H9 (cell line): ENCODE results near the gene CREG2. TPM values are rescaled to one million over a fixed set of nuclear protein-coding genes. Genes with fewer than 3 reads are reported as not detected.

Experiments used
- DNase-seq: peaks from one replicate; pipeline ENCODE4 v3.0.0-alpha.2; 2017
- H2AFZ ChIP-seq: one replicate; pipeline ENCODE4 v1.6.1; 2013; ENCODE audit warnings: mild to moderate bottlenecking, low read length, control low read depth, moderate library complexity
- H2AK5ac ChIP-seq: 2 replicates; pipeline ENCODE4 v1.6.1; 2013; ENCODE audit warnings: low read length, control low read depth, mixed read lengths; ENCODE audit not compliant: insufficient read length
- H2BK120ac ChIP-seq: one replicate; pipeline ENCODE4 v1.6.1; 2013; ENCODE audit warnings: low read depth, mild to moderate bottlenecking, low read length, control low read depth, inconsistent platforms; ENCODE audit not compliant: poor library complexity, severe bottlenecking
- H2BK12ac ChIP-seq: 2 replicates; pipeline ENCODE4 v1.6.1; 2013; ENCODE audit warnings: low read length, control low read depth, mixed read lengths, low read depth; ENCODE audit not compliant: insufficient read length
- H2BK15ac ChIP-seq: 2 replicates; pipeline ENCODE4 v1.6.1; 2013; ENCODE audit warnings: low read depth, low read length, control low read depth
- H2BK20ac ChIP-seq: one replicate; pipeline ENCODE4 v1.6.1; 2013; ENCODE audit warnings: low read depth, mild to moderate bottlenecking, low read length, control low read depth, inconsistent platforms; ENCODE audit not compliant: poor library complexity, severe bottlenecking
- H2BK5ac ChIP-seq: 2 replicates; pipeline ENCODE4 v1.6.1; 2013; ENCODE audit warnings: low read length, control low read depth, mixed read lengths; ENCODE audit not compliant: insufficient read length
- H3K14ac ChIP-seq: 2 replicates; pipeline ENCODE4 v1.6.1; 2013; ENCODE audit warnings: low read length, control low read depth; ENCODE audit not compliant: insufficient read depth
- H3K18ac ChIP-seq: 2 replicates; pipeline ENCODE4 v1.6.1; 2013; ENCODE audit warnings: low read depth, mild to moderate bottlenecking, mixed read lengths, low read length, control low read depth; ENCODE audit not compliant: insufficient read length
- H3K23ac ChIP-seq: 2 replicates; pipeline ENCODE4 v1.6.1; 2013; ENCODE audit warnings: low read length, control low read depth, mixed read lengths, low read depth; ENCODE audit not compliant: insufficient read length
- H3K23me2 ChIP-seq: 2 replicates; pipeline ENCODE4 v1.6.1; 2013; ENCODE audit warnings: low read depth, mild to moderate bottlenecking, mixed read lengths, low read length, control low read depth; ENCODE audit not compliant: insufficient read length, poor library complexity, severe bottlenecking
- H3K27ac ChIP-seq: 2 replicates; pipeline ENCODE4 v1.5.1; 2013; ENCODE audit warnings: low read length, control low read depth, mixed read lengths, low read depth; ENCODE audit not compliant: insufficient read length
- H3K27me3 ChIP-seq: 2 replicates; pipeline ENCODE4 v1.6.1; 2013; ENCODE audit warnings: low read length, control low read depth, inconsistent platforms; ENCODE audit not compliant: insufficient read depth
- H3K4ac ChIP-seq: 2 replicates; pipeline ENCODE4 v1.6.1; 2013; ENCODE audit warnings: low read depth, mild to moderate bottlenecking, control low read depth, inconsistent platforms, low read length, moderate library complexity
- H3K4me1 ChIP-seq: 2 replicates; pipeline ENCODE4 v1.6.1; 2013; ENCODE audit warnings: low read length, control low read depth, inconsistent platforms; ENCODE audit not compliant: insufficient read depth
- H3K4me2 ChIP-seq: 2 replicates; pipeline ENCODE4 v1.6.1; 2013; ENCODE audit warnings: low read length, control low read depth, mixed read lengths; ENCODE audit not compliant: insufficient read length, insufficient read depth
- H3K56ac ChIP-seq: 2 replicates; pipeline ENCODE4 v1.6.1; 2013; ENCODE audit warnings: low read depth, mild to moderate bottlenecking, mixed read lengths, low read length, control low read depth; ENCODE audit not compliant: insufficient read length
- H3K79me1 ChIP-seq: 2 replicates; pipeline ENCODE4 v1.6.1; 2013; ENCODE audit warnings: low read depth, mild to moderate bottlenecking, moderate library complexity, low read length, control low read depth, inconsistent platforms; ENCODE audit not compliant: insufficient read depth, poor library complexity, severe bottlenecking
- H3K79me2 ChIP-seq: 2 replicates; pipeline ENCODE4 v1.6.1; 2013; ENCODE audit warnings: low read length, control low read depth, inconsistent platforms; ENCODE audit not compliant: insufficient read depth
- H3K9ac ChIP-seq: 2 replicates; pipeline ENCODE4 v1.6.1; 2013; ENCODE audit warnings: low read length, control low read depth, mixed read lengths; ENCODE audit not compliant: insufficient read length; ENCODE audit errors: extremely low read depth
- H3K9me3 ChIP-seq: one replicate; pipeline ENCODE4 v1.6.1; 2013; ENCODE audit warnings: low read depth, low read length, inconsistent platforms; ENCODE audit not compliant: control insufficient read depth
- H3T11ph ChIP-seq: one replicate; pipeline ENCODE4 v1.6.1; 2013; ENCODE audit warnings: mild to moderate bottlenecking, low read length, control low read depth, inconsistent platforms
- H4K20me1 ChIP-seq: one replicate; pipeline ENCODE4 v1.6.1; 2013; ENCODE audit not compliant: control insufficient read depth, insufficient read length, insufficient read depth
- H4K5ac ChIP-seq: 2 replicates; pipeline ENCODE4 v1.6.1; 2013; ENCODE audit warnings: low read depth, mild to moderate bottlenecking, mixed read lengths, low read length, control low read depth; ENCODE audit not compliant: insufficient read length
- H4K8ac ChIP-seq: replicated peaks from 2 replicates; pipeline ENCODE4 v1.6.1; 2013; ENCODE audit warnings: low read length, control low read depth, mixed read lengths, low read depth; ENCODE audit not compliant: insufficient read length
- H4K91ac ChIP-seq: 2 replicates; pipeline ENCODE4 v1.6.1; 2013; ENCODE audit warnings: low read depth, mild to moderate bottlenecking, moderate library complexity, mixed read lengths, low read length, control low read depth; ENCODE audit not compliant: insufficient read length
- H3K27ac Mint-ChIP-seq, 3 experiments: 2 replicates in 2 of 3; 3 replicates in 1 of 3; pipeline ENCODE4 v1.8.0; 2020 to 2021; ENCODE audit warnings: mixed read lengths in 3 of 3, mild to moderate bottlenecking in 1 of 3, moderate library complexity in 1 of 3
- H3K27me3 Mint-ChIP-seq: 2 replicates; pipeline ENCODE4 v1.8.0; 2021; ENCODE audit warnings: low read depth, mild to moderate bottlenecking, moderate library complexity, mixed read lengths
- H3K36me3 Mint-ChIP-seq, 3 experiments: 2 replicates in 2 of 3; 3 replicates in 1 of 3; pipeline ENCODE4 v1.8.0; 2020 to 2021; ENCODE audit warnings: low read depth in 3 of 3, mixed read lengths in 3 of 3; ENCODE audit not compliant: insufficient read depth in 1 of 3
- H3K4me1 Mint-ChIP-seq, 2 experiments: 2 replicates each; pipeline ENCODE4 v1.8.0; 2020; ENCODE audit warnings: mixed read lengths in 2 of 2
- H3K4me3 Mint-ChIP-seq, 2 experiments: 2 replicates in 1 of 2; 3 replicates in 1 of 2; pipeline ENCODE4 v1.8.0; 2020 to 2021; ENCODE audit warnings: mild to moderate bottlenecking in 2 of 2, mixed read lengths in 2 of 2, moderate library complexity in 1 of 2
- H3K9me3 Mint-ChIP-seq, 2 experiments: 2 replicates in 1 of 2; 3 replicates in 1 of 2; pipeline ENCODE4 v1.8.0; 2020; ENCODE audit warnings: mild to moderate bottlenecking in 2 of 2, mixed read lengths in 2 of 2, moderate library complexity in 1 of 2
- CTCF ChIP-seq: fragments of 200-600 bp; sonication (generic); conservative IDR thresholded peaks from 3 replicates; pipeline ENCODE4 v1.8.0; 2021; ENCODE audit warnings: antibody characterized with exemption, mild to moderate bottlenecking
- WGBS: extraction: QIAGEN DNeasy Blood & Tissue Kit; methylation state at CpG from one replicate; pipeline ENCODE4 v1.1.7; 2013; ENCODE audit warnings: missing lambda C conversion rate, low lambda C conversion rate, mixed read lengths; ENCODE audit not compliant: insufficient read length; ENCODE audit errors: extremely low coverage; 5-methylcytosine and 5-hydroxymethylcytosine counted together
- total RNA-seq: library from RNA; stranded (reverse); gene quantifications from 2 replicates; pipeline ENCODE4 v1.2.1, GENCODE V29; 2021

CREG2 gene
- total RNA-seq, 1 experiment from 2014 or later, result 0.77 TPM

GRCh38 chr2:101368376-101368775 is 18.9 kb downstream of the CREG2 start:
- TF ChIP-seq CTCF, result no peak
- Histone ChIP-seq H3K23me2 (no peaks in the 10 kb centered on the region), H3K79me1 (no peaks in the 10 kb centered on the region), H3K14ac (no peak overlapping the region), H3T11ph (no peak overlapping the region), H4K20me1 (no peaks in the 10 kb centered on the region), H2BK5ac (no peak overlapping the region), H3K18ac (no peak overlapping the region), H4K8ac (no peak overlapping the region), H3K9me3 (no peaks in the 10 kb centered on the region), H3K4me2 (no peak overlapping the region), H4K5ac (no peak overlapping the region), H2BK20ac (no peak overlapping the region), H3K23ac (no peak overlapping the region), H3K79me2 (no peaks in the 10 kb centered on the region), H4K91ac (no peak overlapping the region), H2BK120ac (no peak overlapping the region), H2AFZ (no peak overlapping the region), H3K4ac (no peak overlapping the region), H2AK5ac (no peak overlapping the region), H3K27ac (no peak overlapping the region), H3K27me3 (no peaks in the 10 kb centered on the region), H3K56ac (no peak overlapping the region), H3K4me1 (no peaks in the 10 kb centered on the region), H3K9ac (no peak overlapping the region), H2BK12ac (no peak overlapping the region), H2BK15ac (no peak overlapping the region)
- DNase-seq, result no peak
- Mint-ChIP-seq H3K9me3 (peaks cover 0 to 3% of the 10 kb centered on the region in 2 experiments; a peak in 1 of 5 replicates), H3K27me3 (peaks cover 5% of the 10 kb centered on the region), H3K27ac (no peak overlapping the region), H3K4me1 (peaks cover 9 to 10% of the 10 kb centered on the region in 2 experiments), H3K36me3 (no peaks in the 10 kb centered on the region), H3K4me3 (no peak overlapping the region)
- no CpG with 5 or more reads among the region's 5 CpGs for WGBS
